H1 (cell line): ENCODE results near the gene ORC5. TPM values are rescaled to one million over a fixed set of nuclear protein-coding genes. Genes with fewer than 3 reads are reported as not detected.

Experiments used
- ATF2 ChIP-seq: IDR thresholded peaks from 2 replicates; pipeline ENCODE4 v1.6.1; 2012; ENCODE audit warnings: low read length, inconsistent platforms
- ATF3 ChIP-seq: IDR thresholded peaks from 2 replicates; pipeline ENCODE4 v1.6.1; 2011; ENCODE audit warnings: low read depth, mild to moderate bottlenecking, low read length; ENCODE audit not compliant: insufficient read depth
- BACH1 ChIP-seq: IDR thresholded peaks from 2 replicates; pipeline ENCODE4 v1.6.1; 2012; ENCODE audit warnings: low read length, improper control_type of control experiment
- BCL11A ChIP-seq, 2 experiments: IDR thresholded peaks; one replicate each; pipeline ENCODE4 v1.6.1; 2011; ENCODE audit warnings: low read depth in 2 of 2, low read length in 2 of 2, mild to moderate bottlenecking in 2 of 2
- BRCA1 ChIP-seq: IDR thresholded peaks from 2 replicates; pipeline ENCODE4 v1.6.1; 2012; ENCODE audit warnings: low read depth, low read length, improper control_type of control experiment
- CREB1 ChIP-seq: IDR thresholded peaks from 2 replicates; pipeline ENCODE4 v1.6.1; 2012; ENCODE audit warnings: inconsistent platforms
- EGR1 ChIP-seq: IDR thresholded peaks from 2 replicates; pipeline ENCODE4 v1.6.1; 2011; ENCODE audit warnings: low read depth, low read length, borderline replicate concordance
- EZH2 ChIP-seq: fragments of 200-600 bp; sonication (generic); IDR thresholded peaks from 2 replicates; pipeline ENCODE4 v1.7.1; 2012; ENCODE audit warnings: low read depth, mild to moderate bottlenecking, moderate library complexity, low read length, inconsistent platforms; ENCODE audit not compliant: severe bottlenecking
- FOSL1 ChIP-seq: IDR thresholded peaks from 2 replicates; pipeline ENCODE4 v1.6.1; 2011; ENCODE audit warnings: mild to moderate bottlenecking, low read depth, low read length, moderate library complexity; ENCODE audit not compliant: insufficient read depth
- KDM5A ChIP-seq: fragments of 200-600 bp; IDR thresholded peaks from 2 replicates; pipeline ENCODE4 v1.7.1; 2012; ENCODE audit warnings: mild to moderate bottlenecking, low read length, inconsistent platforms, mixed read lengths
- MAFK ChIP-seq: IDR thresholded peaks from 2 replicates; pipeline ENCODE4 v1.6.1; 2012; ENCODE audit warnings: low read depth, mild to moderate bottlenecking, improper control_type of control experiment, low read length
- MAX ChIP-seq: IDR thresholded peaks from 2 replicates; pipeline ENCODE4 v1.6.1; 2012; ENCODE audit warnings: inconsistent platforms
- NANOG ChIP-seq: IDR thresholded peaks from 2 replicates; pipeline ENCODE4 v1.6.1; 2011; ENCODE audit warnings: low read length, low read depth, mild to moderate bottlenecking, inconsistent platforms; ENCODE audit not compliant: insufficient read depth, poor library complexity, severe bottlenecking
- PHF8 ChIP-seq: fragments of 200-600 bp; sonication (generic); conservative IDR thresholded peaks from 2 replicates; pipeline ENCODE4 v1.7.1; 2012; ENCODE audit warnings: low read depth, mild to moderate bottlenecking, inconsistent platforms, low read length, moderate library complexity
- POLR2A ChIP-seq, 2 experiments: IDR thresholded peaks; 1 replicate in 1 of 2; 2 replicates in 1 of 2; pipeline ENCODE4 v1.6.1; 2011; ENCODE audit warnings: low read depth in 2 of 2, low read length in 2 of 2, mild to moderate bottlenecking in 2 of 2; ENCODE audit errors: control extremely low read depth in 1 of 2
- POLR2AphosphoS5 ChIP-seq: IDR thresholded peaks from 2 replicates; pipeline ENCODE4 v1.6.1; 2011; ENCODE audit warnings: low read depth, low read length
- POU5F1 ChIP-seq: IDR thresholded peaks from 2 replicates; pipeline ENCODE4 v1.6.1; 2011; ENCODE audit warnings: low read depth, mild to moderate bottlenecking, low read length, moderate library complexity
- RFX5 ChIP-seq: IDR thresholded peaks from 2 replicates; pipeline ENCODE4 v1.6.1; 2011; ENCODE audit warnings: low read depth, low read length, improper control_type of control experiment, borderline replicate concordance
- SIRT6 ChIP-seq: IDR thresholded peaks from one replicate; pipeline ENCODE4 v1.7.1; 2012; ENCODE audit warnings: low read length, inconsistent platforms
- SP1 ChIP-seq: IDR thresholded peaks from 2 replicates; pipeline ENCODE4 v1.6.1; 2011; ENCODE audit warnings: low read depth, low read length
- SP4 ChIP-seq: IDR thresholded peaks from 2 replicates; pipeline ENCODE4 v1.6.1; 2012; ENCODE audit warnings: low read length, inconsistent platforms
- TAF7 ChIP-seq: optimal IDR thresholded peaks from 2 replicates; pipeline ENCODE3; 2011; ENCODE audit warnings: low read depth, mild to moderate bottlenecking, inconsistent platforms, low read length, moderate library complexity, borderline replicate concordance
- TBP ChIP-seq: IDR thresholded peaks from 2 replicates; pipeline ENCODE4 v1.6.1; 2011; ENCODE audit warnings: low read depth, low read length, improper control_type of control experiment
- ZNF274 ChIP-seq: IDR thresholded peaks from 2 replicates; pipeline ENCODE4 v1.7.0; 2012; ENCODE audit warnings: low read length, borderline replicate concordance; ENCODE audit errors: extremely low read depth
- polyA plus RNA-seq, 7 experiments: library from polyadenylated mRNA; depleted of rRNA in 3 of 7; stranded (reverse) in 5 of 7; unstranded in 2 of 7; fragments of >200 nt in 5 of 7; fragments of 200-250 nt in 2 of 7; gene quantifications; 1 replicate in 5 of 7; 2 replicates in 1 of 7; 4 replicates in 1 of 7; pipeline versions ENCODE4 v1.2.1 to v1.2.3, GENCODE V29; 2011 to 2013; ENCODE audit warnings: missing spikeins in 2 of 7, mixed read lengths in 2 of 7
- total RNA-seq: library from RNA; stranded (reverse); fragmentation: NEBNext Ultra II Directional; extraction: Animal tissue kit (Norgen Biotek cat#: 25700); gene quantifications from 2 replicates; pipeline ENCODE4 v1.2.1, GENCODE V29; 2021

The ORC5 gene
- total and polyA plus RNA-seq, 2 of the 8 experiments (the other 6 are each of a cell fraction or from before 2014, with no cell fraction given): 7.7 to 19.9 TPM

- TF ChIP-seq TAF7 (peak; percentile 86), ATF3 (no peak), BRCA1 (no peak), SIRT6 (no peak), SP4 (no peak), BACH1 (peak; percentile 13; the same call in 1 of the 2 replicates), ZNF274 (no peak), MAFK (no peak), POLR2AphosphoS5 (peak; percentile 84), BCL11A (IDR thresholded peaks at IDR 0.05; ENCODE audit: low read depth in 2 of 2, low read length in 2 of 2) (no peak), POU5F1 (no peak), FOSL1 (no peak), EZH2 (no peak), POLR2A (IDR thresholded peaks at IDR 0.05; ENCODE audit: control extremely low read depth in 1 of 2, low read depth in 2 of 2, low read length in 2 of 2) (peak; percentile 80 to 84), PHF8 (peak; percentile 93), SP1 (no peak), ATF2 (no peak), TBP (peak; percentile 82), EGR1 (no peak), MAX (peak; percentile 52), CREB1 (peak; percentile 88), RFX5 (no peak), NANOG (no peak), KDM5A (no peak)
Measured at GRCh38 chr7:104207731-104208420, at the start of gene ORC5 (continued).
